Measurements from ENCODE around the gene CPN2.

Gene CPN2

DNA sequence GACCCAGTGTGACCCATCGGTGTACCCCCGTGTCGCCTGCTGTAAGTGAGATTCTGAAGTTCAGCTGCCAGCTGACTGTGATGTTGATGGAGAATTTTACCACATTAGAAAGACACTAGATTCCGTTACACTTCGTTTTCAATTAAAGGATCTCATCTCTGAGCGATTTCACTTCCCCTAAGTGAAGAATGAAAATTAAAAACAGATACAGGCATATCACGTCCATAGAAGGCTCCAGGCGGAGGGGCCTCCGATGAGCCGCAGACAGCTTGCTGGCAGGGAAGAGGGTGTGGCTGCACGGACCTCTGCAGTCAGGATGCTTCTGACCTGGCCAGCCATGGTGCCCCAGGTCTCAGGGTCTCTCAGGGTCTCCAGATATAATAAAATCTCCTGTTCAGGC, 6.6 kb upstream of the CPN2 start:
- DNase-seq (ENCODE audit: low read depth in 1 of 2, low spot score in 1 of 2): no peak

DNA sequence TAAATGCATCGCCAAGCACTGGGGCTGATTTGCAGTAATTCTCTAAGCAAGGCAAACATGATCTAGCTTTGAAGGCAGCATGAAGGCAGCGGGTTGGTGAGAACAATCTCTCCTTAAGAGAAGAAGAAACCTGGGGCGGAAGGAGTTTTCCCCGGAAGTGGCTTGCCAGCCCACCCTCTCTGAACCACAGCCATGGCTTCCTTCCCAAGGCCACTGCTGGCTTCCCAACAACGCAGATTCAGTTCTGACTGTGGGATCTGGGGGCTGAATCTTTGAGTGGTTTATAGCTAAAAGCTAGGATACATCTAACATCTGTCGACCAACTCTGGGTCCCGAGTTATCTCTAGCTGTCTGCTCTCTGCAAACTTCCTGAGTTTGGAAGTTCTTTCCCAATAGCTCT, 4.3 kb upstream of the CPN2 start:
- DNase-seq (ENCODE audit: low read depth in 1 of 2, low spot score in 1 of 2): no peak

DNA sequence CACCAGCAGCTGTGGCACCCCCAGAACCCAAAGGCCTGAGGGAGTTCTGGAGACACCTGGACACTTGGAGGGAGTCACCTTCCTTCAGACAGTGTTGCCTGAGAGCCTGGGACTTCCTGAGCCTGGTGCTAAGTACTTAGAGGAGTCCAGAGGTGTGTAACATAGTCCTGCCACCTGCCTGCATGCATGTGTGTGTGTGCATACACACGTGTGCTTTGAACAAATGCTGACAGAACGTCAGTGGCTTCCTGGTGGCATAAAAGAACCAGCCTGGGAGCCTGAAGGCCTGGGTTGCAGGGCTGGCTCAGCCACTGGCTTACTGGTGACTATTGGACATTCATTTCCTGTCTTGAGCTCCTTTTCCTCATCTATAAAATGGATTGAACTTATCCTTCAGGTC, 3.2 kb upstream of the CPN2 start:
- no peak for DNase-seq (ENCODE audit: low read depth in 1 of 2, low spot score in 1 of 2)

DNA sequence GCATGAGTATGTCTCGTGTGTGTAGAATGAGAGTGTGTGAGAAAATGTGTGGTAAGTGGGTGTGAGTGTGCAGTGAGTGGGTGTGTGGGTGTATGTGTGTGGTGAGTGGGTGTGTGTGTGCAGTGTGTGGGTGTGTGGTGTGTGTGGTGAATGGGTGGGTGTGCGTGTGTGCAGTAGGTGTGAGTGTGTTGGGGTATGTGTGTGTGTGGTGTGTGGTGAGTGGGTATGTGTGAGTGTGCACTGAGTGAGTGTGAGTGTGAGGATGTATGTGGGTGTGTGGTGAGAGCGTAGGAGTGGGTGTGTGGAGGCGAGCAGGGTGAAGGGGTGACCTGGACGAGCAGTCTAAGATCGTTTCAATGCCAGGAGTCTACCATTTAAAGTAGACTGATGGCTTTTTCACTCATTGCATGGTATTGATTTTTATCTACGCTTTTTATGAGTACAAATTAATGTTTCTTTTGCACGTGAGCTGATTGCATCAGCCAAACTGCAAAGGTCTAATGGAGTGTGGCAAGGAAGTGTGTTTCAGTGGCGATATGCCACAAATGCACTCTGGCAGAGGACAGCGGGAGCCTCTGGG, 1.6 kb upstream of the CPN2 start:
- no peak for DNase-seq (ENCODE audit: low read depth in 1 of 2, low spot score in 1 of 2)

DNA sequence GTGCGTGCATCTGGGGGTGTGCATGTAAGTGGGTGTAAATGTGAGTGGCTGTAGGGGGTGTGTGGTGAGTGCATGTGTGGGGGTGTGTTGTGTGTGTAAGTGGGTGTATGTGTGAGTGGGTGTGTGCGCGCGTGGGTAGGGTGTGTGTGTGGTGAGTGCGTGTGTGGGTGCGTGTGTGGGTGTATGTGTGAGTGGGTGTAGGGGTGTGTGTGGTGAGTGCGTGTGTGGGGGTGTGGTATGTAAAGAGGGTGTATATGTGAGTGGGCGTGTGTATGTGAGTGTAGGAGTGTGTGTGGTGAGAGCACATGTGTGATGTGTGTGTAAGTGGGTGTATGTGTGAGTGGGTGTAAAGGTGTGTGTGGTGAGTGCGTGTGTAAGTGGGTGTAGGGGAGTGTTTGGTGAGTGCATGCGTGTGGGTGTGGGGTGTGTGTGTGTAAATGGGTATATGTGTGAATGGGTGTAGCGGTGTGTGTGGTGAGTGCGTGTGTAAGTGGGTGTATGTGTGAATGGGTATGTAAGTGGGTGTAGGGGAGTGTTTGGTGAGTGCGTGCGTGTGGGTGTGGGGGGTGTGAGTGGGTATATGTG, 916 bp upstream of the CPN2 start:
- no peak for DNase-seq (ENCODE audit: low read depth in 1 of 2, low spot score in 1 of 2)

DNA sequence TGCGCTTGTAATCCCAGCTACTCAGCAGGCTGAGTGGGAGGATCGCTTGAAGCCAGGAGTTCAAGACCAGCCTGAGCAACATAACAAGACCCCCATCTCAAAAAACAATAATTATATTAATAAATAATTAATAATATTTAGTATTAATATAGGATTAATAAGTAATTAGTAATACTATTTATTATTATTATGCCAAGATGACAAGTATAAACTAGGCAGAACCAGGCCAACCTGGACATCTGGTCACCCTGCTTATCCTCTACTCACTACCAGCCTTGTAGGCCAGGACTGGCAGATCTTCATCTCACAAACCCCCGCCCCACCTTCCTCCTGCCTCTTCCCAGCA, 429 bp downstream of the CPN2 start:
- no peak for DNase-seq (ENCODE audit: low read depth in 1 of 2, low spot score in 1 of 2)

DNA sequence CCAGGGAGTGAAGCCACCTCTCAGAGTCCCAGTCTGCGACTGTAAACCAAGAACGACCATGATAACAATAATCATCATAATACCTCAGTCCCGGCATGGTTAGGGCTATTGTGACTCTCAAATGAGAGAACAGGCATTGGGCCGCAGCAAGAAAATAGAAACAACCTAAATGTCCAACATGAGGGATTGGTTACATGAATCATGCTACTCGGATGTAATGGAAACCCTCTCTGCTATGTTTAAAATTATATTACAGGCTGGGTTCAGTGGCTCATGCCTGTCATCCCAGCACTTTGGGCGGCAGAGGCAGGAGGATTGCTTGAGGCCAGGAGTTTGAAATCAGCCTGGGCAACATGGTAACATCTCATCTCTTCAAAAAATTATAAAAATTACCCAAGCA, 2.8 kb downstream of the CPN2 start:
- DNase-seq (ENCODE audit: low read depth in 1 of 2, low spot score in 1 of 2): no peak

DNA sequence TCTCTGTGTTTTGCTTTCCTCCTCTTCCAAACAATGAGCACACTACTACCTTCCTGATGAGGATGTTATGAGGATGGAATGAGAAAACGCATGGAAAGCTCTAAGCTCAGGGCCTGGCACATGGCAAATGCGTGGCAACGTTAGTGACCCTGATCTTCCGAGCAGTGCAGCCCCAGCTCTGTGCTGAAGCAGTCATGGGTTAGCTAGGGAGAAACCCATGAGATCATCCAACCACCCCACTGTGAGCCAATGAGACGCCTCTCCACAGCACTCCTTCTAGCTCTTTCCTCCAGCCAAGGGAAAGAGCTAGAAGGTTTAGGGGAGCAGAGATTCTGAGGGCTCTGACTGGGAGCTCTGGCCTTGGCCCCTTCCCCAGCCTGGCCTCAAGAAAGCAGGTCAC, 4.5 kb downstream of the CPN2 start:
- DNase-seq (ENCODE audit: low read depth in 1 of 2, low spot score in 1 of 2): no peak

DNA sequence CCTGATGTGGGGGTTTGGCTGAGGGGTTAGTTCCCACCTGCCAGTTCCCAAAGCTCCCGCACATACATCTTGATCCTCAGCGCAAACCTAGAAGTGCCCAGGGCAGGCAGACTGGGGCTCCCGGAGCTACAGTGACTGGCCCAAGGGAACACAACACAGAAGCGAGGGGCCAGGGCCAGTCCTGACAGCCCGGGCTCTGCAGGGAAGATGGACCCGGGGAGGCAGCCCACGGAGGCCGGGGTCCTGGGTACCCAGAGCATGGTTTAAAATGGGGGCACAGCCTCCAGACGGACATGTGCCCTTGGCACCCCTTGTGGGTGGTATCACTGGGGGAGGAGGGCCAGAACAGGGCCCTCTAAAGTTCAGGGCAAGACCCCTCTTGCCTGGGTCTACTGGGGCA, 5.1 kb downstream of the CPN2 start:
- no peak for DNase-seq (ENCODE audit: low read depth in 1 of 2, low spot score in 1 of 2)

DNA sequence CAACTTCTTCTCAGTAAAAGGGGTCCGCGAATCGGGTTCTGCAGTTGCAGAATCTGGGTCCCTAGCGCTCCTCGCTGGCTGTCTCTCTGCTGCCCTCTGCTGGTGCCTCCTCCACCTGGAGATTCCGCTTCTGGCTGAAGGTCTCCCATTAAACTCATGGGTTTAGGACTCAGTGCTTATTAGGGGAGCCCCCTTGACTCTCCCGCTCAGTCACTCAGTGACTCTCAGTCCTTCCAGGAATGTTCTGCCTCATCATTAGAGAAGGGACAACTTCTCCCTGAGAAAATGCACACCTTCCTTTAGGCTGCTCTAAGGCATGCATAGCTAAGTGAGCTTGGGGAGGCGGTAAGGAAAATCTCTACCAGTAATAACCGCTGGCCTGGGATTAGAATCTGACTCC, 7.1 kb downstream of the CPN2 start:
- peak; percentile 53 to 61 for DNase-seq (ENCODE audit: low read depth in 1 of 2, low spot score in 1 of 2)

DNA sequence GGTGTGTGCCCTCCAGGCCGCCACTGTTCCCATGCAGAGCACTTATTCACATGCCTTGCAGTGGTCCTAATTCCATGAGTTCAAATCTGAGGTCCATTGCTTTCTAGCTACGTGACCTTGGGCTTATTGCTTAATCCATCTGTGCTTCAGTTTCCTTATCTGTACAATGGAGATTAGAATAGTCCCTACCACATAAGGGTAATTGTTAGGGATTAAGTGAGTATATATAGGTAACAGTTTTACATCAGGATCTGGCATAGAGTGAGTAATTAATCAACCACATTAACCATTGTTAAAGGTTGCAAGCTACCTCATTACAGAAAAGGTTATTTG, 7.6 kb downstream of the CPN2 start:
- no peak for DNase-seq (ENCODE audit: low read depth in 1 of 2, low spot score in 1 of 2)

DNA sequence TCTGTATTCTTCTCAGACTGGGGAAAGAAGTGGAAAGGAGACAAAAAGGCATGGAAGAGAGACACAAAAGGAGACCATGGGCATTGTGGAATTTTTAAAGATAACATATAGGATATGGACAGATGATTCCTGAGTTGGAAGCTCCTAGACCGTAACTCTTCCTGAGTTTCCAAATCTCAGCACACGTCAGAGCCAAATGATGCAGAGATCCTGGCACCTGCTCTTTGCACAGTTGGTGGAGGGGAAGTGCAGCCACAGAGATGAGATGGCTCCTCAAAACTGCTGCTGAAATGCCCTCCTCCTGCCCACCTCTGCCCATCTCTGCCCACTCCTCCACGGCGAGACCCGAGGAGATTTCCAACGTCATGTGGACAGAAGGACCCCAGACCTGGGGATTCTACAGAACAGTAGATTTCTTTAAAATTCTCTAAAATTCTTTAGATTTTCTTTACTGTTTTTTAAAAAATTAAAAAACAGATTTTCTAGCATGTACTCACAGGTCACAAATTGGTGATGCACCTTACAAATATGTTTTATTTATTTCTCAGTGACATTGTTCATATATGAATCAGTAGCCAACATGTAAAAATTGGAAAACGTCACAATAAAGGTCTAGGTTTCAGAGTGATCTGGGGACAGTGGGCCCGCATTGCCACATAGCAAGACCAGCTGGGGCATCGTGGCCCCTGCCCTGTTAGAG, 8.1 kb downstream of the CPN2 start:
- no peak for DNase-seq (ENCODE audit: low read depth in 1 of 2, low spot score in 1 of 2)

DNA sequence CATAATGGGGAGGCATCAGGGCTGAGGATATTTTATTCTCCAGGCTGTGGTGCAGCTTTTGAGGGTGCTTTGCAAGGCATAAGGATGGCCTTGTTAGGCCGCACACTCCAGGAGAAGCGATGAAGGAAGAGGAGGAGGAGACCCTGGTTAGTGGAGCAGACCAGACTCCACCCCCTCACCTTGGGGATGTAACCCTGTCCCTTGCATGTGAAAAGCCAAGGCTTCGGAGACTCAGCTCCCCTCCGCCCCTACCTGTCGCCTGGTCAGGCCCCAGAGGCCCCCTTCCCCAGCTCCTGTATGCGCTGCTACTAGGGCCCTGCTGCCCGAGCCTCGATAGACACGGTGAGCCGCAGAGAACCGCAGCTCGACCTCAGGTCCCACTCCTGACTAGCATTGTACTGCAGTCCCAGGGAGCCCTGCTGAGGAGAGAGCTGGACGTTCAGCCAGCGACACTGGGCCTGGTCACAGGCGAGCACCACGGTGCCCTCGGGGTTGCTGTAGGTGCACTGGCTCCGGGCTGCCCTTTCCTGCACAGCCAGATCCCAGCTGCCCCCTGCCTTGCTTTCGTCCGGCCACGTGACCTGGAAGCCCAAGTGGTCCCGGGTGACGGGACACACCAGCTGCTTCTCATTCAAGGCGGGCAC, 10.2 kb downstream of the CPN2 start:
- DNase-seq (ENCODE audit: low read depth in 1 of 2, low spot score in 1 of 2): no peak

DNA sequence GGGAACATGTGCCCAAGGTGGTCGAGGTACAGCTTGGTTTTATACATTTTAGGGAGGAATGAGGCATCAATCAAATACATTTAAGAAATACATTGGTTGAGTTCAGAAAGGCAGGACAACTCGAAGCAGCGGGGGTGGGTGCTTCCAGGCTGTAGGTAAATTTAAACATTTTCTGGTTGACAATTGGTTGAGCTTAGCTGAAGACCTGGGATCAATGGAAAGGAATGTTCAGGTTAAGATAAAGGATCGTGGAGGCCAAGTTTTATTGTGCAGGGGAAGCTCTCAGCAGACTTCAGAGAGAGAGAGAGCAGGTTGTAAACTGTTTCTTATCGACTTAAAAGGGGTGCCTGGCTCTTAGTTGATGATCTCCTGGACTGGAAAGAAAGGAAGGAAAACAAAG, 11.3 kb downstream of the CPN2 start:
- DNase-seq (ENCODE audit: low read depth in 1 of 2, low spot score in 1 of 2): no peak

DNA sequence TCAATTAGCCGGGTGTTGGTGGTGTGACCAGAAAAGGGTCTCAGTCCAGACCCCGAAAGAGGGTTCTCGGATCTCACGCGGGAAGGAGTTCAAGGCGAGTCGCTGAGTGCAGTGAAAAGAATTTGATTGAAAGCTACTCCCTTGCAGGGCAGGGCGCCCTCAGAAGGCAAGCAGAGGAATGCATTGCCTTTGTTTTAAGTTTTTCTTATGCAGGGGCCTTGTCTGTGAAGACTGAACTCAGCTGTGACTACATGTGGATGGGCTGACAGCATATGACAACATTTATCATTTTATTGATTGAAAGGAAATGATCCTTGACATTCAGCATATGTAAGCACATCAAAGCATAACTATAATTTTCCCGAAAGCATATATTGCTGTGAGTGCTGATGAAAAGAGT, 11.8 kb downstream of the CPN2 start:
- no peak for DNase-seq (ENCODE audit: low read depth in 1 of 2, low spot score in 1 of 2)

DNA sequence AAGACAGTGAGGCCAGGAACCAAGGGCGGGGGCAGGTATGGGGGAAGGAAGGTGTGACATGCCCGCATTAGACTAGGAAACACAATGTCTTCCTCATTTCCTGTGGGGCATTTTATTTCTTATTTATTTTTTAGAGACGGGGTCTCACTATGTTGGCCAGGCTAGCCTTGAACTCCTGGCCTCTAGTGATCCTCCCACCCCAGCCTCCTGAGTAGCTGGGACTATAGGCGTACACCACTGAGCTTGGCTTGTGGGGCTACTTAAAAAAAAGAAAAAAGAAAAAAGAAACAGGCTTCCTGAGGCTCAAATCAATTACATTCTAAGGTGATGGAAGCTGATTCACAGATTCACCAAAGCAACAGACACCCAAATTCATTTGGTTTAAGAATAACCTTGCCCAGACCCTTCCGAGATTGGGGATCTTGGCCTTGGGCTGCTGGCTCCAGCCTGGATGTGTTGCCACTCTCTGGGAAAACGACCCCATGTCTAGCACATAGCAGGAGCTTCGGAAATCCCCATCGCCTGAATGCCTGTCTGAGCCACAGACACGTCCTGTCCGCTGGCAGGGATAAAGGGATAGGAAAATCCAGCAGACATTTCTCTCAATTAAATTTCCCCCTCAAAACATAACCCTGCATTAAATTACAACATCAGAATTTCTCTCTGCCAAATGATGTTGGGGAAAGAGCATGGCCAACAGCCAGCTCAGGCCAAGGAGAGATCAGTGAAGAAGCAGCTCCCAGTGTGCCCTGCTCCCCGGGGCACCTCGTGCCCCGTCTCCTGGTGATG, 13.0 kb downstream of the CPN2 start:
- DNase-seq (ENCODE audit: low read depth in 1 of 2, low spot score in 1 of 2): no peak

DNA sequence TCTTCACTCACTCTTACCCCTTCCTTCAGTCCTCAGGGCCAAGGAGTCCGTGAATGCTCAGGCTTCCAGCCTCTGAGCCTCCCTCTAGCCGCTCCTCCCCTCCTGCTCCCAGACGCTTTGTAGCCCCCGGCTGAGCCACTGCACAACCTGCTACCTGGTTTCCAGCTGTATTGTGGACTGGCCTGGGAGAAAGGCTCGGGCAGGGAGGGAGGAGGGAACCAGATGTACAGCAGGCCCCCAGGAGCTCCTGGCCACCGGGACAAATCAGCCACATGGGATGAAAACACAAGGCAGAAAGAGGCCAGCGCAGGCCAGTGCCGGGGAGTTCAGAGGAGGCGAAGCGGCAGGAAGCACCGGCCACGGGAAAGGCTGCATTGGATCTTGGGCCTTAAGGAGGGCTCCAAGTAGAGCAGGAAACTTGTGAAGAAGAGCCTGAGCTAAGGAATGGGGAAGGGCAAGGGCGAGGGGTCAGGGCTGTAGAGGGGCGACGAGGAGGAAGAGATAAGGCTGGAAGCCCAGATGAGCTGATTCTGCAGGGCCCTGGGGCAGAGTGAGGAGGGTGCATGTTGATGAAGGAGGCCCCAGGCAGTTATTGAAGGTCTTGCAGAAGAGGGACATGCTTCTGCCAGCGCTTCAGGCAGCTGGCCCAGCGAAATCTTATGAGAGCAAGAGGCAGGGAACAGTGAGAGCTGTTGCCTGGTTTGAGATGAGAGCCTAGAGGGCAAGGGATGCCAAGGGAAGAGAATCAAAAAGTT, 14.3 kb downstream of the CPN2 start:
- DNase-seq (ENCODE audit: low read depth in 1 of 2, low spot score in 1 of 2): no peak

DNA sequence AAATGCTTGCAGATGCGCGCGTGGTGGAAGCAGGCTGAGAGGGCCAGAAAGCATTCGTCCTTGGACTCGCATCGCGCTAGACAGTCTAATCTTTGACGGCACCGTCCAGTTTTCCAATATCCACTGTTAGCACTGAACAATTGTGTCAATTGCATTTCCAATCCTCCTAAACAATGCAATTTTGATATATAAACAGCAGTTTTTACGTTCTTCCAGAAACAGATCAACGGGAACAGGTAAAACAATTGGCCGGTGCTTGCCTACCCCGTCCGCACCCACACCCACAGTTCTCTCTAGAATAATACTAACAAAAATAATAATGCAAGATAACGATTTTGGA, 17.2 kb downstream of the CPN2 start:
- no peak for DNase-seq (ENCODE audit: low read depth in 1 of 2, low spot score in 1 of 2)

DNA sequence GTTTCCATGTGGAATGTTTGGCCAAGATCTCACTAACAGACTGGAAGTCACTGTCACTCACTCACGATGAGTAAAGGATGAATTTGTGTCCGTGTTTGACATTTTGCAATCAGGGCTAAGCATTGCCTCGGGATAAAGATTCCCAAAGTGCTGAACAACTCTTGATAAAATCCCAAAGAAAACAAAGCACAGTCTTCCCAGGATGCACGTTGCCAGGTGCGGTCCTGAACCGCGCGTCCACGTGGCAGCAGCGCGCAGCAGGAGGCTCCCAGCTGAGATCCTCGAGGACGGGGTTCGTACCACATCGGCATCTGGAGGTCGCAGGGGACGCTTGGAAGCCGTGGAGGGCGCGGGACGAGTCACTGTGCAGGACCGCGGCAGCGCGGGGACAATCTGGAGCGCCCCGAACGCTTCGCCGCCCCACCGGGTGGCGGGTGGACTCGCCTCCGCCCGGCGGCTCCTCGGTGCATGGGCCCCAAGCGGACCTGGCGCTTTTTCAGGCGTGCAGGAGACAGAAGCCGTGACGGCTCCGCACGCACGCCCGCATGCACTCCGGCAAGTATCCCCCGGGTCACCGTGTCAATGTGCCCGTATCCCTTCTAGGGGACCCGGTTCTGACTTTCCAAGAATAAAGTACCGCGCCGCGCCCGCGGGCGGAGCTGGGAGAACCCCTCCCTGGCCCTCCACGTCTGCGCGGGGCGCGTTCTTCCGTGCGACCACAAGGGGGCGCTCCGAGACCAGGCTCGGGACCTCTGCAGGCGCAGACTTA, 17.7 kb downstream of the CPN2 start:
- peak; percentile 87 to 94 for DNase-seq (ENCODE audit: low read depth in 1 of 2, low spot score in 1 of 2)

DNA sequence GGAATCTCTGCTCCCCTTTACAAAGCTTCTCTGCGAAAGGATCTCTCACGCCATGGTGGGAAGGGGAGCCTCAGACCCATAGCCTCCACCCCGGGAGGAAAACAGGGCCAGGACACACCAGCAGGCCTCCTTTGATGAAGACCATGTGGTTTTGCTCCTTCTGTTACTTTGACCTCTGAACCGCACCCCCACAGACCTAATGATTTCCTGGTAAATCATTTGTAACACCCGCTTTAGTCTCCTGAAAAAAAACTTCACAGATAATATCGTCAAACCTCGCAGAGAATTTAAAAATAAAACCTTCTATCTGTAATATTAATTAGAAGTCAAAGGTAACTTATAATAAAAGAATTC, 18.3 kb downstream of the CPN2 start:
- DNase-seq (ENCODE audit: low read depth in 1 of 2, low spot score in 1 of 2): no peak

DNA sequence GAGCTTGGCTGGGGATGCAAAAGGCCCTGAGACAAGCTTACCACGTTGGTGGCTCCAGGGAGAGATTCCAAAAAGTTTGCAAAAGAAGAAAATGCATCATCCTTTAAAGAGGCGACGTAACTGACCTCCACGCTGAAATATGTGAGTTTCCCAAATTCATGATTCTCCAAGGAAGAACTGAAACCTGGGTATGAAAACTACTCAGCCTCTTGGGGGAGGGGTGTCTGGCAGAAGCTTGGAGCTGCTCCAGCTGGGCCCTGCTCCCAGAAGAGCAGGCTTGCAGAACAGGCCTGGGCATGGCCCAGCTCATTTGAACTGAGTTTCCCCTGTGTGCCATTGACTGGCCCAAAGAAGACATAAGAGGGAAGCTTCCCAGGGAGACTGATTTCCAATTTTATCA, 20.5 kb downstream of the CPN2 start:
- no peak for DNase-seq (ENCODE audit: low read depth in 1 of 2, low spot score in 1 of 2)
